SW480 (cell line): ENCODE data around the gene GHRH.
A peak's percentile ranks its signal among the peaks of the same experiment; 100 is the strongest.

Experiments
- DNase-seq: peaks from one replicate; pipeline ENCODE4 v3.0.0-alpha.2; 2016; ENCODE audit warnings: low spot score

GHRH gene

GRCh38 chr20:37261714-37262113 lies at the start of gene GHRH:
Gene GHRH (minus strand): TSS chr20:37261814. CDS start chr20:37256889, 4,925 bp downstream.
- DNase-seq = no peak

GRCh38 chr20:37310951-37311350 lies 49.3 kb upstream of the GHRH start:
- DNase-seq = no peak

- DNase-seq = no peak
Measured at GRCh38 chr20:37309936-37310590, 48.4 kb upstream of the GHRH start.

- DNase-seq = no peak
Measured at GRCh38 chr20:37309290-37309689, 47.7 kb upstream of the GHRH start.

- DNase-seq = no peak
Measured at GRCh38 chr20:37308086-37309050, 46.8 kb upstream of the GHRH start.

- no peak for DNase-seq
Measured at GRCh38 chr20:37305839-37306238, 44.2 kb upstream of the GHRH start.

GRCh38 chr20:37305079-37305478 lies 43.5 kb upstream of the GHRH start:
- no peak for DNase-seq

GRCh38 chr20:37303637-37304036 lies 42.0 kb upstream of the GHRH start:
- no peak for DNase-seq

- DNase-seq = no peak
Measured at GRCh38 chr20:37302981-37303380, 41.4 kb upstream of the GHRH start.

GRCh38 chr20:37301558-37301957 lies 39.9 kb upstream of the GHRH start:
- DNase-seq = no peak

GRCh38 chr20:37301120-37301519 lies 39.5 kb upstream of the GHRH start:
- DNase-seq = no peak

GRCh38 chr20:37299718-37300528 lies 38.3 kb upstream of the GHRH start:
- no peak for DNase-seq

GRCh38 chr20:37298190-37298939 lies 36.8 kb upstream of the GHRH start:
- no peak for DNase-seq

- DNase-seq = no peak
Measured at GRCh38 chr20:37297066-37297736, 35.6 kb upstream of the GHRH start.

- no peak for DNase-seq
Measured at GRCh38 chr20:37296371-37296770, 34.8 kb upstream of the GHRH start.

- no peak for DNase-seq
Measured at GRCh38 chr20:37295595-37295994, 34.0 kb upstream of the GHRH start.

- peak; percentile 72 for DNase-seq
Measured at GRCh38 chr20:37295001-37295400, 33.4 kb upstream of the GHRH start.

- DNase-seq = no peak
Measured at GRCh38 chr20:37294262-37294981, 32.8 kb upstream of the GHRH start.

- no peak for DNase-seq
Measured at GRCh38 chr20:37293301-37293943, 31.8 kb upstream of the GHRH start.

- no peak for DNase-seq
Measured at GRCh38 chr20:37291724-37292126, 30.1 kb upstream of the GHRH start.
